Lung (tissue), 12 donors: ENCODE data around the gene B3GALT6. TPM values are rescaled to one million over a fixed set of nuclear protein-coding genes. Genes with fewer than 3 reads are reported as not detected.

Source experiments
- ATAC-seq: fragments of 200-7000 bp; cut with Tn5 transposase; one replicate; pipeline ENCODE4 v1.9.1; 2020; ENCODE audit warnings: moderate number of reproducible peaks; ENCODE audit not compliant: insufficient read depth, low FRiP score
- DNase-seq, 3 donors: peaks; one replicate each; pipeline ENCODE4 v3.0.0-alpha.2; 2013 to 2017
- H3K27ac ChIP-seq, 2 donors: one replicate each; pipeline ENCODE4 v1.5.1; 2013; ENCODE audit warnings: mild to moderate bottlenecking in 2 of 2, moderate library complexity in 2 of 2, control low read depth in 1 of 2, inconsistent platforms in 1 of 2, low read depth in 1 of 2, low read length in 1 of 2
- H3K27me3 ChIP-seq, 3 donors: one replicate each; pipeline ENCODE4 v1.5.1; 2013; ENCODE audit warnings: low read length in 2 of 3; ENCODE audit not compliant: control insufficient read depth in 3 of 3, insufficient read depth in 3 of 3
- H3K36me3 ChIP-seq, 4 donors: one replicate each; pipeline ENCODE4 v1.5.1; 2013; ENCODE audit warnings: low read length in 4 of 4, mild to moderate bottlenecking in 1 of 4, moderate library complexity in 1 of 4; ENCODE audit not compliant: control insufficient read depth in 4 of 4, insufficient read depth in 4 of 4
- H3K4me1 ChIP-seq, 5 donors: one replicate each; pipeline ENCODE4 v1.5.1; 2013; ENCODE audit warnings: low read length in 5 of 5, mild to moderate bottlenecking in 2 of 5, moderate library complexity in 1 of 5; ENCODE audit not compliant: control insufficient read depth in 5 of 5, insufficient read depth in 5 of 5
- H3K4me3 ChIP-seq: one replicate; pipeline ENCODE4 v1.5.1; 2013; ENCODE audit warnings: mild to moderate bottlenecking, control low read depth, moderate library complexity
- H3K9ac ChIP-seq, 2 donors: one replicate each; pipeline ENCODE4 v1.5.1; 2013; ENCODE audit warnings: low read length in 2 of 2, control low read depth in 1 of 2; ENCODE audit not compliant: insufficient read depth in 1 of 2
- H3K9me3 ChIP-seq, 4 donors: one replicate each; pipeline ENCODE4 v1.5.1; 2013; ENCODE audit warnings: low read length in 3 of 4, mild to moderate bottlenecking in 1 of 4, moderate library complexity in 1 of 4; ENCODE audit not compliant: control insufficient read depth in 4 of 4, insufficient read depth in 3 of 4
- WGBS, 2 donors: extraction: QIAGEN DNeasy Blood & Tissue Kit; methylation state at CpG; one replicate each; pipeline ENCODE4 v1.1.7; 2013; 5-methylcytosine and 5-hydroxymethylcytosine counted together
- polyA plus RNA-seq, 2 donors: library from polyadenylated mRNA; stranded (reverse); fragments of 200-250 nt; gene quantifications; one replicate each; pipeline ENCODE4 v1.2.1, GENCODE V29; 2013
- total RNA-seq, 2 donors: library from RNA; depleted of rRNA in 1 of 2; stranded (reverse); fragments of >200 nt in 1 of 2; gene quantifications; one replicate each; pipeline ENCODE4 v1.2.1, GENCODE V29; 2014 to 2021
- TF ChIP-seq, protein P1 (sequence below): IDR thresholded peaks from 2 replicates; pipeline ENCODE4 v1.5.1; 2012; ENCODE audit warnings: mild to moderate bottlenecking; ENCODE audit errors: control extremely low read depth, extremely low read depth
- donor health status: control.
- donor health status: control.
- donor health status: Bipolar disorder and iron deficiency.
- donor health status: healthy.
- donor health status: DM: yes; HTN: yes; CAD: no.

B3GALT6 gene
- total and polyA plus RNA-seq, 4 donors, result 7.0 to 28.3 (median 15.8) TPM

DNA sequence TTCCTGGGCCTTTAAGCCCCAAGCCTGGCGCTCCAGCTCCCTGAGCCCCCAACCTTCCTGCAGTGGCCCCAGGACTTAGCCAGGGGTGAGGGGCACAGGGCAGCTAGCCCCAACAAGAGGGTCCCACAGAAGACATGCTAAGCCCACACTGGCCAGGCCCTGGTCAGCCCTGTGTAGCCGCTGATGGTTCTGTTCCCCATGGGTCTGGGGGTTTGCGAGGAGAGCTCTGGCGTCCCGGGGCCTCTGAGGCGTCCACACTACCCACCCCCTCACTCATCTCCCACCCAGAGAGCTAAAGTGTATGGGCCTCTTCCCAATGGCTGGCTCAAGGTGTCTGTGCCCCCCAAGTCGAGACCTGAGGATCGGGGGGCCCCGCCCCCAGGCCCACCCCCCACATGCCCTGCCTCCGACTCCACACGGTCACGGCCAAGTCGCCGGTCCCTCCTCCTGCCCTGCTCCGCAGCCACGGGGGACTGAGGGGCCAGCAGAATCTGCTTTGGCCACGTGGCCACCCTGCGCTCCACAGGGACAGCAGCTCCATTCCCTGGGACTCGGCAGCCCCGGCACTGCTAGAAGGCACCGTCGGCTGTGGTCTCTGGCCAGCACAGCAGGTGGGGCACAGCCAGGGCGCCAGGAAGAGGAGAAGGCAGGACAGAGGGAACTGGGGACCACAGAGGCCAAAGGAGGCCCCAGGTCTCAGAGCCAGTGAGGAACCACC lies 33.5 kb upstream of the B3GALT6 start:
- DNase-seq (peak in 1 of 3 donors; percentile 10), ATAC-seq (no peak)
- TF ChIP-seq, protein P1, sequence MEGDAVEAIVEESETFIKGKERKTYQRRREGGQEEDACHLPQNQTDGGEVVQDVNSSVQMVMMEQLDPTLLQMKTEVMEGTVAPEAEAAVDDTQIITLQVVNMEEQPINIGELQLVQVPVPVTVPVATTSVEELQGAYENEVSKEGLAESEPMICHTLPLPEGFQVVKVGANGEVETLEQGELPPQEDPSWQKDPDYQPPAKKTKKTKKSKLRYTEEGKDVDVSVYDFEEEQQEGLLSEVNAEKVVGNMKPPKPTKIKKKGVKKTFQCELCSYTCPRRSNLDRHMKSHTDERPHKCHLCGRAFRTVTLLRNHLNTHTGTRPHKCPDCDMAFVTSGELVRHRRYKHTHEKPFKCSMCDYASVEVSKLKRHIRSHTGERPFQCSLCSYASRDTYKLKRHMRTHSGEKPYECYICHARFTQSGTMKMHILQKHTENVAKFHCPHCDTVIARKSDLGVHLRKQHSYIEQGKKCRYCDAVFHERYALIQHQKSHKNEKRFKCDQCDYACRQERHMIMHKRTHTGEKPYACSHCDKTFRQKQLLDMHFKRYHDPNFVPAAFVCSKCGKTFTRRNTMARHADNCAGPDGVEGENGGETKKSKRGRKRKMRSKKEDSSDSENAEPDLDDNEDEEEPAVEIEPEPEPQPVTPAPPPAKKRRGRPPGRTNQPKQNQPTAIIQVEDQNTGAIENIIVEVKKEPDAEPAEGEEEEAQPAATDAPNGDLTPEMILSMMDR, result no peak
- Histone ChIP-seq H3K36me3 (no peaks in the 10 kb centered on the region), H3K9me3 (peaks cover 0 to 4% (median 0%) of the 10 kb centered on the region in 4 donors), H3K27ac (no peak overlapping the region), H3K4me1 (no peaks in the 10 kb centered on the region), H3K4me3 (no peak overlapping the region), H3K27me3 (peaks cover 0 to 7% (median 1%) of the 10 kb centered on the region in 3 donors), H3K9ac (no peak overlapping the region)
- WGBS, 2 donors, result 80 to 89% methylated on average over 22 to 23 of the region's 23 CpGs

GRCh38 chr1:1199141-1199960 lies 32.7 kb upstream of the B3GALT6 start:
- peaks cover 0 to 12% (median 3%) of the 10 kb centered on the region in 3 donors for H3K27me3 ChIP-seq
- ATAC-seq, result no peak
- TF ChIP-seq, protein P1, result no peak
- H3K36me3 ChIP-seq, result no peaks in the 10 kb centered on the region
- DNase-seq, result peak in 1 of 3 donors; percentile 9
- H3K9ac ChIP-seq, result no peak overlapping the region
- H3K9me3 ChIP-seq, result peaks cover 0 to 4% (median 0%) of the 10 kb centered on the region in 4 donors
- H3K27ac ChIP-seq, result no peak overlapping the region
- no peaks in the 10 kb centered on the region for H3K4me1 ChIP-seq
- H3K4me3 ChIP-seq, result no peak overlapping the region
- WGBS, 2 donors, result 84 to 90% methylated on average over 22 of the region's 22 CpGs

- Histone ChIP-seq H3K27me3 (peaks cover 0 to 13% (median 3%) of the 10 kb centered on the region in 3 donors), H3K27ac (no peak overlapping the region), H3K36me3 (no peaks in the 10 kb centered on the region), H3K4me1 (no peaks in the 10 kb centered on the region), H3K9me3 (peaks cover 0 to 2% (median 0%) of the 10 kb centered on the region in 4 donors), H3K9ac (no peak overlapping the region), H3K4me3 (no peak overlapping the region)
- ATAC-seq (no peak), DNase-seq (peak in 1 of 3 donors; percentile 9)
- 66 to 67% methylated on average over 31 of the region's 31 CpGs for WGBS, 2 donors
- TF ChIP-seq, protein P1, result no peak
Measured at GRCh38 chr1:1199961-1200875, 31.8 kb upstream of the B3GALT6 start.
